SK-N-SH (cell line): ENCODE measurements around the gene PCP2.

ENCODE experiments used
- CHD2 ChIP-seq: fragments of 150-350 bp; IDR thresholded peaks from 2 replicates; pipeline ENCODE4 v1.6.1; 2018; ENCODE audit warnings: low read length; ENCODE audit not compliant: partially characterized antibody
- CTCF ChIP-seq: fragments of 200-600 bp; sonication (generic); IDR thresholded peaks from 2 replicates; pipeline ENCODE4 v1.6.1; 2017; ENCODE audit warnings: antibody characterized with exemption, mild to moderate bottlenecking, moderate library complexity
- EP300 ChIP-seq, 2 experiments: IDR thresholded peaks; 2 replicates each; pipeline versions ENCODE4 v1.4.0 to v1.6.1; 2012; ENCODE audit warnings: borderline replicate concordance in 1 of 2, low read depth in 1 of 2, low read length in 1 of 2
- MAX ChIP-seq: IDR thresholded peaks from 2 replicates; pipeline ENCODE4 v1.4.0; 2012; ENCODE audit warnings: low read depth
- NFIC ChIP-seq: IDR thresholded peaks from 2 replicates; pipeline ENCODE4 v1.4.0; 2012; ENCODE audit warnings: borderline replicate concordance
- POLR2AphosphoS5 ChIP-seq: IDR thresholded peaks from 2 replicates; pipeline ENCODE4 v1.6.1; 2012; ENCODE audit warnings: low read depth, low read length
- REST ChIP-seq: IDR thresholded peaks from 2 replicates; pipeline ENCODE4 v1.6.1; 2012; ENCODE audit warnings: mild to moderate bottlenecking, low read depth, low read length, moderate library complexity
- RXRA ChIP-seq: IDR thresholded peaks from 2 replicates; pipeline ENCODE4 v1.4.0; 2012; ENCODE audit warnings: low read depth, mild to moderate bottlenecking, borderline replicate concordance
- TEAD4 ChIP-seq: IDR thresholded peaks from 2 replicates; pipeline ENCODE4 v1.4.0; 2012; ENCODE audit warnings: mild to moderate bottlenecking, borderline replicate concordance; ENCODE audit not compliant: insufficient read depth
- YY1 ChIP-seq: IDR thresholded peaks from 2 replicates; pipeline ENCODE4 v1.4.0; 2012; ENCODE audit warnings: low read depth, mild to moderate bottlenecking

GRCh38 chr19:7648265-7649014, 14.9 kb upstream of the PCP2 start:
- TF ChIP-seq NFIC, result no peak
- TF ChIP-seq YY1, result no peak
- no peak for TF ChIP-seq CTCF
- TF ChIP-seq RXRA, result no peak
- TF ChIP-seq EP300 (IDR thresholded peaks at IDR 0.05; ENCODE audit: borderline replicate concordance in 1 of 2, low read depth in 1 of 2, low read length in 1 of 2), result no peak
- TF ChIP-seq MAX, result no peak
- no peak for TF ChIP-seq TEAD4
- no peak for TF ChIP-seq POLR2AphosphoS5
- TF ChIP-seq CHD2, result no peak
- no peak for TF ChIP-seq REST
